Naive thymus-derived CD4-positive, alpha-beta T cell (primary cell): ENCODE measurements around the gene EIF1B. TPM values are rescaled to one million over a fixed set of nuclear protein-coding genes. Genes with fewer than 3 reads are reported as not detected.

Experiments used
- ATAC-seq: fragments of 150-1000 bp; cut with Tn5 transposase; 2 replicates; pipeline ENCODE4 v1.10.0; 2021; ENCODE audit warnings: mild to moderate bottlenecking, moderate library complexity
- CTCF ChIA-PET: fragments of 350-600 bp; sonication (Branson Sonifier 250); formaldehyde crosslinking; loops from one replicate; lab custom pipeline; 2021; ENCODE audit warnings: antibody characterized with exemption; lab: Charles Lee
- POLR2A ChIA-PET: fragments of 350-600 bp; sonication (Branson Sonifier 250); formaldehyde crosslinking; loops from one replicate; lab custom pipeline; 2021; ENCODE audit warnings: antibody characterized with exemption, inconsistent platforms; lab: Charles Lee
- DNase-seq, 9 donors: peaks; one replicate each; pipeline versions ENCODE4 v3.0.0 to v3.0.0-alpha.2; 2020 to 2022; ENCODE audit warnings: mixed read lengths in 1 of 9
- H3K27ac ChIP-seq: one replicate; pipeline ENCODE4 v1.7.0; 2013; ENCODE audit warnings: mild to moderate bottlenecking, low read depth, low read length, moderate library complexity
- H3K27me3 ChIP-seq, 2 donors: one replicate each; pipeline ENCODE4 v1.7.0; 2013; ENCODE audit warnings: low read length in 2 of 2, mild to moderate bottlenecking in 2 of 2, moderate library complexity in 2 of 2; ENCODE audit not compliant: control insufficient read depth in 2 of 2, insufficient read depth in 2 of 2
- H3K36me3 ChIP-seq, 3 experiments: 1 replicate in 2 of 3; 2 replicates in 1 of 3; pipeline ENCODE4 v1.7.0; 2013; ENCODE audit warnings: low read length in 3 of 3, mild to moderate bottlenecking in 3 of 3, moderate library complexity in 1 of 3; ENCODE audit not compliant: insufficient read depth in 3 of 3, control insufficient read depth in 2 of 3
- H3K4me1 ChIP-seq, 2 donors: one replicate each; pipeline ENCODE4 v1.7.0; 2013; ENCODE audit warnings: low read length in 2 of 2, mild to moderate bottlenecking in 2 of 2, moderate library complexity in 1 of 2; ENCODE audit not compliant: control insufficient read depth in 2 of 2, insufficient read depth in 2 of 2
- H3K4me3 ChIP-seq: 2 replicates; pipeline ENCODE4 v1.7.0; 2013; ENCODE audit warnings: mild to moderate bottlenecking, low read length
- H3K9me3 ChIP-seq, 3 experiments: 1 replicate in 2 of 3; 2 replicates in 1 of 3; pipeline ENCODE4 v1.7.0; 2013; ENCODE audit warnings: low read length in 3 of 3; ENCODE audit not compliant: control insufficient read depth in 2 of 3
- H3K27ac Mint-ChIP-seq, 9 donors: one replicate each; pipeline ENCODE4 v1.8.0; 2020 to 2022; ENCODE audit warnings: mixed read lengths in 9 of 9, mild to moderate bottlenecking in 8 of 9, moderate library complexity in 5 of 9, inconsistent platforms in 2 of 9
- H3K27me3 Mint-ChIP-seq, 5 donors: one replicate each; pipeline ENCODE4 v1.8.0; 2021 to 2022; ENCODE audit warnings: mixed read lengths in 5 of 5, mild to moderate bottlenecking in 1 of 5
- H3K36me3 Mint-ChIP-seq, 5 donors: one replicate each; pipeline ENCODE4 v1.8.0; 2020 to 2022; ENCODE audit warnings: mixed read lengths in 5 of 5, mild to moderate bottlenecking in 3 of 5, inconsistent platforms in 1 of 5
- H3K4me1 Mint-ChIP-seq, 7 donors: one replicate each; pipeline ENCODE4 v1.8.0; 2020 to 2022; ENCODE audit warnings: mixed read lengths in 7 of 7, mild to moderate bottlenecking in 3 of 7, inconsistent platforms in 1 of 7
- H3K4me3 Mint-ChIP-seq, 10 donors: one replicate each; pipeline ENCODE4 v1.8.0; 2020 to 2022; ENCODE audit warnings: mild to moderate bottlenecking in 10 of 10, mixed read lengths in 10 of 10, moderate library complexity in 6 of 10, inconsistent platforms in 2 of 10
- H3K9me3 Mint-ChIP-seq, 11 donors: one replicate each; pipeline ENCODE4 v1.8.0; 2020 to 2022; ENCODE audit warnings: mixed read lengths in 11 of 11, mild to moderate bottlenecking in 4 of 11, inconsistent platforms in 1 of 11, moderate library complexity in 1 of 11
- intact Hi-C, 2 donors: fragments of 100-400 bp; cut with micrococcal nuclease; formaldehyde crosslinking; loops; one replicate each; pipeline ENCODE4 v1.15.1; 2023
- polyA plus RNA-seq, 2 donors: library from polyadenylated mRNA; unstranded; fragments of 300-500 nt; fragmentation: Illumina TruSeq; gene quantifications; one replicate each; pipeline ENCODE4 v1.2.3, GENCODE V29; 2021
- total RNA-seq, 6 experiments: library from RNA in 5 of 6; stranded (reverse) in 5 of 6; gene quantifications; 1 replicate in 5 of 6; 2 replicates in 1 of 6; pipeline ENCODE4 v1.2.3 and lab custom pipeline; 2021 to 2026

Gene EIF1B
- total RNA-seq (10 to 100 TPM; 34.5 to 82.0 (median 53.3) TPM), polyA plus RNA-seq (10 to 100 TPM; 36.9 to 49.8 TPM), total RNA-seq (lab: John Stamatoyannopoulos, UW) (19.4 reads per million, percentile 50 among the genes with 10 or more reads in this experiment)

DNA sequence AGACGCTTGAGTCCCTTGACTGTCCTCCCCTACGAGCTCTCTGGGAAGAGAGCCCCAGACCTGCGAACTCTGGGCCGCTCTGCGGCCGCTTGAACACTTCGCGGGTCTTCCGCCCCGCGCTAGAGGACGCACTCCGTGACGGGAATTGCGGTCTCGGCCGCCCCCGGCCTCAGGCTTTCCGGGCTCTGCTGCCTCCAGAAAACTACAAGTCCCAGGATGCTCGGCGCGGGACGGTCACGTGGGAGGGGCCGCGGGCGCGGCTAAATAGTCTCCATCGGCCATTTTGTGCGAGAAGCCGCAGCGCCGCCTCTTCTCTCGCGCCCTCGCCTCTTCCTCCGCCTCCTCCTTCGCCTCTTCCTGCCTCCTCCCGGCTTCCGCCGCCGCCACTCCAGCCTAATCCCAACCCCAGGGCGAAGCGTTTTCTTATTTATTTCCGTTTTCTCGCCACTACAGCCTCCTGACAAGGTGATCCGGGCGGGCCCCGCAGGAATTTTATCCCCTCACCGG is at the start of gene EIF1B:
TSS of gene EIF1B (plus strand) at position 290 of the 507 bp plus-strand sequence. CDS start 235 bp downstream, outside the sequence.
- Mint-ChIP-seq H3K9me3 (peaks cover 0 to 4% (median 0%) of the 10 kb centered on the region in 11 donors), H3K27me3 (no peaks in the 10 kb centered on the region), H3K27ac (peak within 1 kb of the TSS; percentile 97 to 100 (median 99)), H3K4me1 (peaks cover 5 to 44% (median 30%) of the 10 kb centered on the region in 7 donors), H3K4me3 (peak within 1 kb of the TSS; percentile 92 to 100 (median 99)), H3K36me3 (peaks cover 0 to 23% (median 4%) of the 10 kb centered on the region in 5 donors)
- Histone ChIP-seq H3K27me3 (no peaks in the 10 kb centered on the region), H3K36me3 (peaks cover 4 to 34% (median 16%) of the 10 kb centered on the region in 3 experiments), H3K4me1 (peaks cover 5 to 16% of the 10 kb centered on the region in 2 donors), H3K27ac (peak within 1 kb of the TSS; percentile 99), H3K4me3 (peak within 1 kb of the TSS; percentile 80), H3K9me3 (no peaks in the 10 kb centered on the region)
- ChIA-PET POLR2A (interaction anchor here (0.6 to 4.3 kb wide), 13 partner anchors 11 to 1705 kb away, joined by 3 to 26 read pairs (median 3); partner anchors contain the start of genes CTNNB1, RPL14 and RPSA), CTCF (interaction anchor here (0.5 to 1.2 kb wide), 4 partner anchors 11 to 1605 kb away, joined by 3 to 4 read pairs (median 3); partner anchors contain the start of gene ZNF619)
- DNase-seq (peak; percentile 95 to 99 (median 98)), ATAC-seq (peak; percentile 97)
- intact Hi-C loops = loop anchor here (1.0 to 5.0 kb wide), 14 partner anchors 18 to 1703 kb away; partner anchors contain the start of genes CTNNB1 (in 2 of the 2), RPL14 (in 2 of the 2), RPSA (in 2 of the 2) and SLC25A38 (in 2 of the 2)

DNA sequence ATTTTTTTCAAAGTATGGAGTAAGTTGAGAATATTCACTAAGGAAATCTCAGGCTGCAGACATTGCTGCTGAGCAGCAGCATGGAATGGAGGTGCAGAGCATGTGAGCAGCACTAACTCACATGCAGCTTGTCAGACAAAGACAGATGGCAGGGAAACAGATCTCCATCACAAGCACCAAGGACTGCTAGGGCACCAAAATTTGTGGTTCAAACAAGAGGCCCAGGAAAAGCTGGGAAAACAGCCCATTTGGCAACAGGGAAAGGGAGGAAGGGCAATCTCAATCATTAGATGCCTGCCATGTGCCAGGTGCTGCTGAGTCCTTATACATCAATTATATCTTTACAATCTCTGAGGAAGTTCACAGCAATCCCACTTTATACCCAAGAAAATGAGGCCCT is 47.2 kb upstream of the EIF1B start:
- no peaks in the 10 kb centered on the region for H3K4me1 Mint-ChIP-seq
- ChIA-PET CTCF (no interaction called here), POLR2A (no interaction called here)
- Histone ChIP-seq H3K4me1 (no peaks in the 10 kb centered on the region), H3K9me3 (no peaks in the 10 kb centered on the region), H3K27ac (no peak overlapping the region), H3K4me3 (no peak overlapping the region), H3K36me3 (no peaks in the 10 kb centered on the region), H3K27me3 (no peaks in the 10 kb centered on the region)
- DNase-seq (no peak), ATAC-seq (no peak)
- no peak overlapping the region for H3K27ac Mint-ChIP-seq
- no peaks in the 10 kb centered on the region for H3K27me3 Mint-ChIP-seq
- intact Hi-C loops = no loop called here
- peaks cover 0 to 19% (median 0%) of the 10 kb centered on the region in 5 donors for H3K36me3 Mint-ChIP-seq
- peaks cover 0 to 4% (median 0%) of the 10 kb centered on the region in 11 donors for H3K9me3 Mint-ChIP-seq
- no peak overlapping the region for H3K4me3 Mint-ChIP-seq

DNA sequence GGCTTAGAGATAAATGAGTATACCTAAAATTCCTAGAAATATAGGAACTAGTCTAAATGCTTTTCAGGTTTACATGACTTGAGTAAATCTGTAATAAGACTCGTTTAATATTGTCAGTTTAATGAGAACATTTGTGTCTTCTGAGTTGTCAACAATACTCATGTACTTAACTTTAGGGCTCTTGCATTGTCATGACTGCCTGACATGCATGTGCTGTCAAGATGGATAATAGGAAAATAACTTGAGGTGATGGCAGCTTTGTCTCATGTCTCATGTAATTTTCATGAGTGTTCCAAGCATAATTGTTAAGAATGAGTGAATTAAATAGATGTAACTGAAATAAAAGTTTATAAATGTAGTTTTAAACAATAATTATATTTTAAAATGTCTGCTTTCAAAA is 45.1 kb upstream of the EIF1B start:
- Histone ChIP-seq H3K9me3 (no peaks in the 10 kb centered on the region), H3K36me3 (no peaks in the 10 kb centered on the region), H3K27ac (no peak overlapping the region), H3K4me1 (no peaks in the 10 kb centered on the region), H3K4me3 (no peak overlapping the region), H3K27me3 (no peaks in the 10 kb centered on the region)
- intact Hi-C loops = no loop called here
- Mint-ChIP-seq H3K36me3 (peaks cover 0 to 14% (median 4%) of the 10 kb centered on the region in 5 donors), H3K4me3 (no peak overlapping the region), H3K27me3 (no peaks in the 10 kb centered on the region), H3K9me3 (peaks cover 0 to 4% (median 0%) of the 10 kb centered on the region in 11 donors), H3K27ac (no peak overlapping the region), H3K4me1 (no peaks in the 10 kb centered on the region)
- ChIA-PET CTCF (no interaction called here), POLR2A (no interaction called here)
- DNase-seq (no peak), ATAC-seq (no peak)

DNA sequence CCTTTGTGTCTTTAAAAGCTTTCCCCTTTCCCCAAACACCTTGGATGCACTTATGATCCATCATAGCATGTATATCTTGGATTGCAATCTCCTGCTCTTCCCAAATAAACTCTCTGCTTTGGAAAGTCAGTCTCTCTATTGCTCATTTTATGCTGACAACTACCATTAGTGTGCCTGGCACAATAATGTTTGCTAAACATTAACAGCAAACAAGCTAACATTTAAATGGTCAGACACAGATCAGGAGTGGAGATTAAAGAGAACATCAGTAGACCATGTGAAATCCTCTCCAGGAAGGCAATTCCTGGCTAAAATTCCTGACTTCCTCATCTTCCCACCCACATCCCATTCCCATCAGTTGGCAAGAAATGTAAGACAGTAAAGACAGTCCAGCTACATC is 44.3 kb upstream of the EIF1B start:
- ChIA-PET CTCF (no interaction called here), POLR2A (no interaction called here)
- no peak overlapping the region for H3K4me3 Mint-ChIP-seq
- no peak overlapping the region for H3K27ac Mint-ChIP-seq
- Histone ChIP-seq H3K27me3 (no peaks in the 10 kb centered on the region), H3K4me1 (no peaks in the 10 kb centered on the region), H3K36me3 (no peaks in the 10 kb centered on the region), H3K4me3 (no peak overlapping the region), H3K9me3 (no peaks in the 10 kb centered on the region), H3K27ac (no peak overlapping the region)
- intact Hi-C loops = no loop called here
- peaks cover 0 to 20% (median 8%) of the 10 kb centered on the region in 5 donors for H3K36me3 Mint-ChIP-seq
- no peaks in the 10 kb centered on the region for H3K27me3 Mint-ChIP-seq
- ATAC-seq = no peak
- H3K4me1 Mint-ChIP-seq = no peaks in the 10 kb centered on the region
- peaks cover 0 to 4% (median 0%) of the 10 kb centered on the region in 11 donors for H3K9me3 Mint-ChIP-seq
- DNase-seq = no peak

DNA sequence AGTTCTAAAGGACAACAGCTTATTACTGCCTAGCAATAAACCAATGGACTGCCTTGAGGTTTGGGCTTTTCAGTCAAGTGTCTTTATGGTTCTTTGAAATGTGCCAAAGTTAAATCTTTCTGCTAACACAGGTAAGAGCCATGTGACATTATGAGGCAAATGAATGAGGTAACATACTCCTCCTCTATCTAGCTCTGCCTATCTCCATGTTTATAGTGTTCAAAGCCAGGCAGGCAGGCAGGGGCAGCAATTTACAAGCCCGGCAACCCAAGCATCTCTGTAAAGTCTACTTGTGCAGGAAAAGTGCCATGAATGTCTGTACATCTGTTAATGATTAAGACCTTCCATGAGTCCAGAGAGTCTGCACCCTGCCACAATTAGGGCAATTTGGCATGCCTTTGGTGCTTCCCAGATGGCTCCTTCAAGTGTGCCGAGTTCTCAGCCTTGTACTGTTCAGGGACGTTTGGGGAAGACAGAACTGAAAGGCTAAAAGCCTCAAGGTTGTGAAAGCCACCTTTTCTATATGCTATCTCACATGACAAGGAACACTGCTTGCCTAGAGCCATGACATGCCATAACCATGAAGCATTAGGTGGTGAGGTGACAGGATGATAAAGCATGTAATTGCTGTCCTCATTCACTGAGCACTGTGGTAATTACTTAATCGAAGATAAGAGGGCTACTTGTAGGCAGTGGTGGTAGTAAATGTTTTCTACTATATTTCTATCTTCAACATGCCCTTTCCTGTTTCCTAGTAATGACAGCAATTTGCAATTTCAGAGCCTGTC is 41.4 kb upstream of the EIF1B start:
- peaks cover 0 to 30% (median 22%) of the 10 kb centered on the region in 5 donors for H3K36me3 Mint-ChIP-seq
- Histone ChIP-seq H3K4me3 (no peak overlapping the region), H3K36me3 (no peaks in the 10 kb centered on the region), H3K27ac (no peak overlapping the region), H3K4me1 (no peaks in the 10 kb centered on the region), H3K27me3 (no peaks in the 10 kb centered on the region), H3K9me3 (no peaks in the 10 kb centered on the region)
- H3K4me3 Mint-ChIP-seq = no peak overlapping the region
- no peak for DNase-seq
- POLR2A ChIA-PET = no interaction called here
- CTCF ChIA-PET = interaction anchor here (0.6 kb wide), 1 partner anchor 1742 kb away, joined by 6 read pairs; no protein-coding TSS in a partner anchor
- no peak overlapping the region for H3K27ac Mint-ChIP-seq
- H3K9me3 Mint-ChIP-seq = peaks cover 0 to 8% (median 0%) of the 10 kb centered on the region in 11 donors
- ATAC-seq = peak; percentile 20
- peaks cover 0 to 6% (median 0%) of the 10 kb centered on the region in 7 donors for H3K4me1 Mint-ChIP-seq
- intact Hi-C loops = no loop called here
- H3K27me3 Mint-ChIP-seq = peaks cover 0 to 5% (median 0%) of the 10 kb centered on the region in 5 donors

DNA sequence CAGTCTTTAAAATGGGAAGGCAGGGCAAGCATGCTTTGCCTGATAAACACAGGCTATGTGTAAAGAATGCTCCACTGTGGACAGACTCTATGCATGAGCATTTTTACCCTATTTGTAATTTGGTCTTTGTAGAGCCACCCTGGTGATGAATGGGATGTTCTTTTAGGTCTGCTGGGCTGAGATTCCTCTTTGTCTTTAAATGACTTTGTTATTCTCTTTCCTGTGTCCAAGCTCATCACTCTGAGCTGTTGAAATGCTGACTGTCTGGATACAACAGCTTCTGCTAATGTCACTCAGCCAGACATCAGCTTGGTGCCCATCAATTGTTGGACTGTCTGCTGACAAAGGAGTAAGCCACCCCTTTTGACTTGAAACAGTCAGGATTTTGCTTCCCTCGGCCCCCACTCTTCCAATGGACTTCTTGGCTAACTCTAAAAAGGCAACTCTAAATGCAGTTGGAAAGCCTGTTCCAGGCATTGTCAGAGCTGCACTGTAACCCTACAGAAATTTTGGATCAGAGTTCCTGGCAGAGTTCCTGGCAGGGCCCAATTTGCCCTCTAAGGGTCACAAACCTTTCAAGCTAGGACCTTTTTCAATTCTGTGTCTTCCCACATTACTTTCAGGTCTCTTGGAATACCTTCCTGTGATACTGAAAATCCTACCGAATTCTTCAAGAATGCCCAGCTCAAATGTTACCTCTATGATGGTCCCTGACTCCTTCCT is 40.5 kb upstream of the EIF1B start:
- CTCF ChIA-PET = no interaction called here
- intact Hi-C loops = no loop called here

More for the DNA sequence above, 40.5 kb upstream of the EIF1B start:
- H3K27me3 Mint-ChIP-seq = peaks cover 0 to 5% (median 0%) of the 10 kb centered on the region in 5 donors
- Histone ChIP-seq H3K9me3 (no peaks in the 10 kb centered on the region), H3K27ac (no peak overlapping the region), H3K4me3 (no peak overlapping the region), H3K36me3 (no peaks in the 10 kb centered on the region), H3K4me1 (no peaks in the 10 kb centered on the region), H3K27me3 (no peaks in the 10 kb centered on the region)
- peaks cover 0 to 6% (median 0%) of the 10 kb centered on the region in 7 donors for H3K4me1 Mint-ChIP-seq
- no peak overlapping the region for H3K27ac Mint-ChIP-seq
- POLR2A ChIA-PET = no interaction called here
- H3K4me3 Mint-ChIP-seq = no peak overlapping the region
- H3K9me3 Mint-ChIP-seq = peaks cover 0 to 8% (median 1%) of the 10 kb centered on the region in 11 donors
- ATAC-seq (no peak), DNase-seq (no peak)
- H3K36me3 Mint-ChIP-seq = peaks cover 0 to 33% (median 25%) of the 10 kb centered on the region in 5 donors
